ENCODE results near the gene MPZL1.

DNA sequence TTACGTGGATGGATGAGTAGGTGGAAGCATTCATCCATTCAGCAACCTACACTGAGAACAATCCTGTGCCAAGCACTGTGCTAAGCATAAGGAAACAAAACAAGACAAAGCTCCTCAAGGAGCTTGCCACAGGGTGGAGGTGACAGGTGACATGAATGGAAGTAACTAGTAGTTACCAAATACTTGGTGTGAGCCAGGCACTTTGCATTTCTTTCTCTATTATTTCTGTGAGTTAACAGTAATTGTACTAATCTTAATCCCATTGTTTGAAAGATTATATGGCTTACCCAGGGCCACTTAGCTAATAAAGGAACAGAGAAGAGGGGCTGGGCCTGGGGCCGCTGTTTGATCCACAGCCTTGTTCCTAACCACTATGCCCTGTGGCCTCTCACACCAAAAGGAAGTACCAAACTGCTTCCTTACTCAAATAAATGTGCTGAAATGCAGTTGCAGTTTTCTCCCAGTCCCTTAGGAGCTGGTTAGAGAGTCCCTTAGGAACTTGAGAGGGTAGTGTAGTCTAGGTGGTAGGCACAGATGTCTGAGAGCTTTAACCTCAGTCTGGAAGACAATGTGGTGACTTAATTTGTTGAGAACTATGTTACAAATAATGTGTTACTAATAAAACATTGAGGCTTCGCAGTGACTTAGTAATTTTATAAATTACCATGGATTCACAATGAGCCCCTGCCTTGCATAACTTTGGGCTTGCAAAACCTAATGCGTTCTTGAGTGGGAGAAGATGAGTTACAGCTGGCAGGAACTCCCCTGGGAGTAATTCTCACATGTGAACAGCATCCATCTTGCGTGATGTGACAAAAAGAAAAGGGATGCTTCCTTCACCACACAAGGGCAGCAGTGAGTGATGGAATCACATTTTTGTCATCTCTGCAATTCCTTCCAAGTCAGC, 69.8 kb downstream of the MPZL1 start:
- TF ChIP-seq POLR2AphosphoS5 (IDR thresholded peaks at IDR 0.05; ENCODE audit: insufficient read depth, low read depth, low read length) (no peak), POLR2A (IDR thresholded peaks at IDR 0.05; ENCODE audit: low read depth, low read length) (no peak)
- TF ChIP-seq, protein P1, sequence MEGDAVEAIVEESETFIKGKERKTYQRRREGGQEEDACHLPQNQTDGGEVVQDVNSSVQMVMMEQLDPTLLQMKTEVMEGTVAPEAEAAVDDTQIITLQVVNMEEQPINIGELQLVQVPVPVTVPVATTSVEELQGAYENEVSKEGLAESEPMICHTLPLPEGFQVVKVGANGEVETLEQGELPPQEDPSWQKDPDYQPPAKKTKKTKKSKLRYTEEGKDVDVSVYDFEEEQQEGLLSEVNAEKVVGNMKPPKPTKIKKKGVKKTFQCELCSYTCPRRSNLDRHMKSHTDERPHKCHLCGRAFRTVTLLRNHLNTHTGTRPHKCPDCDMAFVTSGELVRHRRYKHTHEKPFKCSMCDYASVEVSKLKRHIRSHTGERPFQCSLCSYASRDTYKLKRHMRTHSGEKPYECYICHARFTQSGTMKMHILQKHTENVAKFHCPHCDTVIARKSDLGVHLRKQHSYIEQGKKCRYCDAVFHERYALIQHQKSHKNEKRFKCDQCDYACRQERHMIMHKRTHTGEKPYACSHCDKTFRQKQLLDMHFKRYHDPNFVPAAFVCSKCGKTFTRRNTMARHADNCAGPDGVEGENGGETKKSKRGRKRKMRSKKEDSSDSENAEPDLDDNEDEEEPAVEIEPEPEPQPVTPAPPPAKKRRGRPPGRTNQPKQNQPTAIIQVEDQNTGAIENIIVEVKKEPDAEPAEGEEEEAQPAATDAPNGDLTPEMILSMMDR (IDR thresholded peaks at IDR 0.05; ENCODE audit: extremely low read depth in 1 of 2, insufficient read depth in 1 of 2, low read depth in 1 of 2, low read length in 2 of 2) = no peak
